Measurements from ENCODE around the gene TPPP2.
"Not testable (repeated sequence)": the region's sequence is repeated elsewhere in the genome, so short reads cannot be mapped to it uniquely, and the experiment has no call there.

Gene TPPP2

GRCh38 chr14:21029917-21030316 lies at the start of gene TPPP2:
TSS of gene TPPP2 (plus strand) at chr14:21030217. CDS start at chr14:21030582, 365 bp downstream.
- no peak for DNase-seq

GRCh38 chr14:20980906-20981305 lies 49.1 kb upstream of the TPPP2 start:
- DNase-seq = no peak

GRCh38 chr14:20982646-20983369 lies 47.2 kb upstream of the TPPP2 start:
- no peak for DNase-seq

- not testable (repeated sequence) for DNase-seq
Measured at GRCh38 chr14:20985650-20986049, 44.4 kb upstream of the TPPP2 start.

GRCh38 chr14:20986811-20987210 lies 43.2 kb upstream of the TPPP2 start:
- DNase-seq = no peak

GRCh38 chr14:20988717-20989470 lies 41.1 kb upstream of the TPPP2 start:
- no peak for DNase-seq

- no peak for DNase-seq
Measured at GRCh38 chr14:20989471-20989786, 40.6 kb upstream of the TPPP2 start.

- DNase-seq = peak; percentile 98
Measured at GRCh38 chr14:20989787-20990600, 40.0 kb upstream of the TPPP2 start, which contains the start of gene METTL17. TSS of gene METTL17 (plus strand) at chr14:20989980. CDS start at chr14:20990003, 23 bp downstream.

- DNase-seq = no peak
Measured at GRCh38 chr14:20996521-20996920, 33.5 kb upstream of the TPPP2 start.

GRCh38 chr14:20997115-20997514 lies 32.9 kb upstream of the TPPP2 start:
- no peak for DNase-seq

GRCh38 chr14:20997564-20997963 lies 32.5 kb upstream of the TPPP2 start:
- DNase-seq = no peak

GRCh38 chr14:20998139-20998538 lies 31.9 kb upstream of the TPPP2 start:
- no peak for DNase-seq

GRCh38 chr14:20998674-20999366 lies 31.2 kb upstream of the TPPP2 start, which contains the start of gene SLC39A2:
TSS of gene SLC39A2 (plus strand) at chr14:20999293. CDS start at chr14:20999447, 154 bp downstream.
- no peak for DNase-seq

GRCh38 chr14:20999591-20999990 lies 30.4 kb upstream of the TPPP2 start:
- DNase-seq = no peak

GRCh38 chr14:21001218-21001617 lies 28.8 kb upstream of the TPPP2 start:
- DNase-seq = no peak

- DNase-seq = no peak
Measured at GRCh38 chr14:21003788-21004346, 26.1 kb upstream of the TPPP2 start.

GRCh38 chr14:21009721-21010120 lies 20.3 kb upstream of the TPPP2 start:
- DNase-seq = not testable (repeated sequence)

GRCh38 chr14:21011136-21011535 lies 18.9 kb upstream of the TPPP2 start:
- no peak for DNase-seq

GRCh38 chr14:21014761-21015190 lies 15.2 kb upstream of the TPPP2 start:
- DNase-seq = peak; percentile 72

- no peak for DNase-seq
Measured at GRCh38 chr14:21015312-21015711, 14.7 kb upstream of the TPPP2 start.

GRCh38 chr14:21016413-21017190 lies 13.4 kb upstream of the TPPP2 start:
- DNase-seq = no peak
